KMS-11 (cell line): Measurements from ENCODE around the gene RETREG3.
A peak's percentile ranks its signal among the peaks of the same experiment; 100 is the strongest.

Source experiments
- H2AFZ ChIP-seq: fragments of 200-600 bp; sonication (generic); 2 replicates; pipeline ENCODE4 v1.6.1; 2016; ENCODE audit warnings: antibody characterized with exemption, mixed run types, low read depth
- H3K27ac ChIP-seq: fragments of 200-600 bp; sonication (generic); 2 replicates; pipeline ENCODE4 v1.6.1; 2016; ENCODE audit warnings: mild to moderate bottlenecking, mixed run types
- H3K27me3 ChIP-seq: fragments of 200-600 bp; sonication (generic); 2 replicates; pipeline ENCODE4 v1.6.1; 2017; ENCODE audit warnings: mild to moderate bottlenecking, low read depth, mixed run types, moderate library complexity; ENCODE audit not compliant: insufficient read depth
- H3K36me3 ChIP-seq: fragments of 200-600 bp; sonication (generic); 2 replicates; pipeline ENCODE4 v1.6.1; 2017; ENCODE audit warnings: mild to moderate bottlenecking, mixed run types; ENCODE audit not compliant: insufficient read depth
- H3K4me1 ChIP-seq: fragments of 200-600 bp; sonication (generic); 2 replicates; pipeline ENCODE4 v1.6.1; 2016; ENCODE audit warnings: mild to moderate bottlenecking, low read depth, mixed run types; ENCODE audit not compliant: poor library complexity, severe bottlenecking
- H3K4me2 ChIP-seq: fragments of 200-600 bp; sonication (generic); 2 replicates; pipeline ENCODE4 v1.7.0; 2016; ENCODE audit warnings: mild to moderate bottlenecking, mixed run types
- H3K4me3 ChIP-seq: fragments of 200-600 bp; sonication (generic); IDR thresholded peaks from 2 replicates; pipeline ENCODE4 v1.6.1; 2017; ENCODE audit warnings: low read depth, low read length, mixed read lengths; ENCODE audit not compliant: insufficient read depth
- H3K79me2 ChIP-seq: fragments of 200-600 bp; sonication (generic); 2 replicates; pipeline ENCODE4 v1.6.1; 2016; ENCODE audit warnings: low read depth, mixed run types; ENCODE audit not compliant: insufficient read depth
- H3K9ac ChIP-seq: fragments of 200-600 bp; sonication (generic); 2 replicates; pipeline ENCODE4 v1.6.1; 2016; ENCODE audit warnings: mild to moderate bottlenecking, mixed run types
- H4K20me1 ChIP-seq: fragments of 200-600 bp; sonication (generic); 2 replicates; pipeline ENCODE4 v1.6.1; 2016; ENCODE audit warnings: mild to moderate bottlenecking, mixed run types; ENCODE audit not compliant: insufficient read depth
- CTCF ChIP-seq: fragments of 200-600 bp; sonication (generic); conservative IDR thresholded peaks from 2 replicates; pipeline ENCODE4 v1.6.1; 2017; ENCODE audit warnings: low read depth, mild to moderate bottlenecking, antibody characterized with exemption, low read length, moderate library complexity, mixed read lengths

RETREG3 gene

GRCh38 chr17:42578282-42578869 lies 30.8 kb downstream of the RETREG3 start:
- peaks cover 67% of the 10 kb centered on the region for H3K4me1 ChIP-seq
- H3K27ac ChIP-seq, result peak overlapping the region; percentile 90
- peak; percentile 84 for TF ChIP-seq CTCF
- peaks cover 5% of the 10 kb centered on the region; the same call in 1 of the 2 replicates for H3K36me3 ChIP-seq
- H3K79me2 ChIP-seq, result peaks cover 17% of the 10 kb centered on the region; the same call in 1 of the 2 replicates
- no peak overlapping the region for H3K4me3 ChIP-seq
- no peaks in the 10 kb centered on the region for H4K20me1 ChIP-seq
- H3K4me2 ChIP-seq, result peak overlapping the region; percentile 97
- H3K27me3 ChIP-seq, result no peaks in the 10 kb centered on the region
- H3K9ac ChIP-seq, result peak overlapping the region; percentile 73
- peak overlapping the region; percentile 58; the same call in 1 of the 2 replicates for H2AFZ ChIP-seq

- Histone ChIP-seq H3K27me3 (no peaks in the 10 kb centered on the region), H3K4me1 (peaks cover 65% of the 10 kb centered on the region), H2AFZ (peak within 1 kb of the TSS; percentile 58; the same call in 1 of the 2 replicates), H4K20me1 (no peaks in the 10 kb centered on the region), H3K4me3 (no peak within 1 kb of the TSS), H3K4me2 (peak within 1 kb of the TSS; percentile 94), H3K79me2 (peaks cover 17% of the 10 kb centered on the region; the same call in 1 of the 2 replicates), H3K27ac (peak within 1 kb of the TSS; percentile 90), H3K36me3 (peaks cover 5% of the 10 kb centered on the region; the same call in 1 of the 2 replicates), H3K9ac (peak within 1 kb of the TSS; percentile 73)
- no peak for TF ChIP-seq CTCF
Observed at GRCh38 chr17:42577532-42578281, 31.5 kb downstream of the RETREG3 start, which contains the start of gene PSMC3IP. Gene PSMC3IP (minus strand): TSS chr17:42577729. CDS start chr17:42577686, 43 bp downstream.

- H3K4me1 ChIP-seq, result peaks cover 65% of the 10 kb centered on the region
- H4K20me1 ChIP-seq, result no peaks in the 10 kb centered on the region
- H3K79me2 ChIP-seq, result peaks cover 17% of the 10 kb centered on the region; the same call in 1 of the 2 replicates
- peak overlapping the region; percentile 58; the same call in 1 of the 2 replicates for H2AFZ ChIP-seq
- H3K4me3 ChIP-seq, result no peak overlapping the region
- peak overlapping the region; percentile 93 for H3K4me2 ChIP-seq
- H3K9ac ChIP-seq, result peak overlapping the region; percentile 73; the same call in 1 of the 2 replicates
- H3K27ac ChIP-seq, result peak overlapping the region; percentile 90
- peaks cover 2% of the 10 kb centered on the region; the same call in 1 of the 2 replicates for H3K36me3 ChIP-seq
- no peak for TF ChIP-seq CTCF
- no peaks in the 10 kb centered on the region for H3K27me3 ChIP-seq
Observed at GRCh38 chr17:42577140-42577531, 32.0 kb downstream of the RETREG3 start.

- Histone ChIP-seq H3K36me3 (peaks cover 11% of the 10 kb centered on the region; the same call in 1 of the 2 replicates), H3K79me2 (peaks cover 25% of the 10 kb centered on the region; the same call in 1 of the 2 replicates), H3K27me3 (no peaks in the 10 kb centered on the region), H3K4me3 (no peak overlapping the region), H3K4me2 (no peak overlapping the region), H3K27ac (no peak overlapping the region), H4K20me1 (no peaks in the 10 kb centered on the region), H2AFZ (no peak overlapping the region), H3K4me1 (peaks cover 65% of the 10 kb centered on the region), H3K9ac (no peak overlapping the region)
- TF ChIP-seq CTCF, result no peak
Observed at GRCh38 chr17:42574463-42574862, 34.7 kb downstream of the RETREG3 start.
